ENCODE measurements around the gene RBPMS2.
A peak's percentile ranks its signal among the peaks of the same experiment; 100 is the strongest.
"Not testable (repeated sequence)": the region's sequence is repeated elsewhere in the genome, so short reads cannot be mapped to it uniquely, and the experiment has no call there.

Gene RBPMS2

DNA sequence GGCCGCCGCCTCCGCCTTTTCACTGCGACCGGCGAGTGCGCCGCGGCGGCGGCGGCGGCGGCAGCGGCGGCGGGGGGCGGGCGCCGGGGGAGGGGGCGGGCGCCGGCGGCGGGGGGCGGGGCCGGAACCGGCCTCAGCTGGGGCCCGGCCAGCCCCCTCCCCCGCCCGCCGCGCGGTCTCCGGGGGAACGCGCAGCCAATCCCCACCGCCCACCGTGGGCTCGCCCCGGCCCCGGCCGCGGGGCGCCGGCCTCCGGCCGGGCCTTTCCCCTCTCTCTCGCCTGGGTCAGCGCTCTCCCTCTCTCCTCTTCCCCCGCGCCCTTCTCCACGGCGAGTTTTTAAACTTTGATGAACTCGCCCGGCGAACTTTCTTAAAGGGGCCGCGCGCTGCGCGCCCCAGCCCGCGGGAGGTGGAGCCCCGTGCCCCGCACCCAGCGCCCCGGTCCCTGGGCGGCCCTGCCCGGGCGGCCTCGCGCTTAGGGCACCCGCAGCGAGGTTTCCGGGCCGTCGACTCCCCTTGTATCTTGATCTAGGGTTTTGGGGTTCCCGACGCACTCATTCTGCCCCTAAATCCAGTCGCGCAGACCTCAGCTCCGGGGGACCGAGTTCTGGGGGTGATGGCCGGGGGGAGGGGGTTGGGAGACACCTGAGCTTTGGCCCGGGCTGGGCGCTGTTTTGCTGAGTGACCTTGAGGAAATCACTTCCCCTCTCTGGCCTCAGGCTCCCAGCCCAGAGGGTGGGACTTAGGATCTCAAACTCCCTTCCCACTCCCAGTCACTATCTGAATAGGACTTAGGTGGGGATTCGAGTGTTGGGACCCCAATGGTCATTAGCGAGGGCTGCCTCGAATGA is at the start of gene RBPMS2:
RBPMS2 (minus strand) TSS at position 39 of the 851 bp plus-strand sequence. CDS start 270 bp downstream, outside the sequence.
- no peak for DNase-seq (ENCODE audit: low read depth in 2 of 2, low spot score in 1 of 2)

DNA sequence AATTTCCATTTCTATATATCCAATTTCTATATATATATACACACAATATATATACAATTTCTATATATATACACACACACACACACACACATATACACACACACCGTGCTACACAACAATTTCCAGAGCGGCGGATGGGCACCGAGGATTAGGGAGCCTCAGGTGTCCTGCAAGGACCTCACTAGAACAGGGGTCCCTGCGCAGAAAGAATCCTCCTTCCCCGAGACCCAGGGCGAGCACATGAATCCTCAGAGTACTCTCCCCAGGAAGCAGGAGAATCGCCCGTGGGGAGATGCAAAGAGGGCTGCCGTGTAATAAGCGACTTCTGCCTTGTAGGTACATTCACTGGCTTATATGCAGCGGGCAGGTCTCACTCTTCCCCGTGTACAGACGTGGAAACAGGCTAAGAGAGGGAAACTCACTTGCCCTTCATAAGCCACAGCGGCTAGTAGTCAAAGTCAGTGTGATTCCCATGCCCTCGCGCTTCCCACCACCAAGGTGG is 49.6 kb upstream of the RBPMS2 start:
- no peak for DNase-seq (ENCODE audit: low read depth in 2 of 2, low spot score in 1 of 2)

DNA sequence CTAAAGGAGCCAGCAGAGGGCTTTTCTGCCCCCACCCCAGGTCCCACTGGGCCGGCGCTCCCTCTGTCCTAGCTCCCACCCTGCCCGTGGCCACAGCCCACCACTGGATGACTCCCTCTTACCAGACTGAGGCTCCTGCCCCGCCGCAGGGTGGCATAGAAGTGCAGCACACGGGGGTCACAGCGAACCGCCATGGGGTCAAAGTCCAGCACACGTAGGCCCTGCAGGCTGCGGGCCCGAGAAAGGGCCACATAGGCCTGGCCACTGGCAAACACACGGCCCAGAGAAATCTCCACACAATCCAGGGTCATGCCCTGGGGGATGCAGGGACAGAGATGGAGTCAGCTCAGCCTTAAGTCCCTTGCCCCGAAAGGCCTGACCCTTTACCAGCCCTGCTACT is 41.1 kb upstream of the RBPMS2 start:
- DNase-seq (ENCODE audit: low read depth in 2 of 2, low spot score in 1 of 2) = no peak

DNA sequence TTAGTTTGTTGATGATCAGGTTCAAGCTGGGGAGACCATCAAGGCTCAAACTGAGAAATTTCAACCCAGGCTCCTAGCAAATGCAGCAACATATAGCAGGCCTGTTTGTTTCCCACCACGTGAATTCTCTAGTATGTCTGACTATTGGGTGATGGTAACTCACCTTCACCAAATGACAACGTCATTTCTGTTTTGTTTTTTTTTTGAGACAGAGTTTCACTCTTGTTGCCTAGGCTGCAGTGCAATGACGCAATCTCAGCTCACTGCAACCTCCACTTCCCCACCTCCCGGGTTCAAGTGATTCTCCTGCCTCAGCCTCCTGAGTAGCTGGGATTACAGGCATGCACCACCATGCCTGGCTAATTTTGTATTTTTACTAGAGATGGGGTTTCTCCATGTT is 39.6 kb upstream of the RBPMS2 start:
- DNase-seq (ENCODE audit: low read depth in 2 of 2, low spot score in 1 of 2) = not testable (repeated sequence)

DNA sequence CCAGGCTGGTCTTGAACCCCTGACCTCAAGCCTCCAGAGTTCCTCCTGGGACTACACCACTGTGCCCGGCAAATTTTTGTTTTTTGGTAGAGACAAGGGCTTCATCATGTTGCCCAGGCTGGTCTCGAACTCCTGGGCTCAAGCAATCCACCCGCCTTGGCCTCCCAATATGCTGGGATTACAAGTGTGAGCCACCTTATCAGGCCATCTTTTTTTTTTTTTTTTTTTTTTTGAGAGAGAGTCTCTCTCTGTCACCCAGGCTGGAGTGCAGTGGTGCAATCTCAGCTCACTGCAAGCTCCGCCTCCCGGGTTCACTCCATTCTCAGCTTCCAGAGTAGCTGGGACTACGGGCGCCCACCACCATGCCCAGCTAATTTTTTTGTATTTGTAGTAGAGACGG is 38.9 kb upstream of the RBPMS2 start:
- DNase-seq (ENCODE audit: low read depth in 2 of 2, low spot score in 1 of 2) = not testable (repeated sequence)

DNA sequence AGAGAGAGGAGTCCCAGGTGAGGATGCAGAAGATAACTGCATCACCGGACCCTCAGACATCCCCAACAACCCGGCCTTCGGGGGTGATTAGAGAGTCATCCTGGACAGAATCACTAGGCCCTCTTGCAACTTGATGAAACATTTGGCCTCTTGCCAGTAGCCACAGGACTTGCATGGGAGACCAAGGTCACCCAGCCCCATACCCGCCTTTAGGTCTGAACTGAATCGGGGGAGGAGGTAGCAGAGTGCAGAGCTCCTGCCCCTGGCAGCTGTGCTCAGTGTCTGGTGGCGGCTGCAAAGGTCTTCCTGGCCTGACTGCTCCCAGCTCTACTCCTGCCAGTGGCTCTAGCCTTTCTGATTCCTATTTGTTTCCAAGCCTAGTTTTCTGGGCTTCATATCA is 37.7 kb upstream of the RBPMS2 start:
- no peak for DNase-seq (ENCODE audit: low read depth in 2 of 2, low spot score in 1 of 2)

DNA sequence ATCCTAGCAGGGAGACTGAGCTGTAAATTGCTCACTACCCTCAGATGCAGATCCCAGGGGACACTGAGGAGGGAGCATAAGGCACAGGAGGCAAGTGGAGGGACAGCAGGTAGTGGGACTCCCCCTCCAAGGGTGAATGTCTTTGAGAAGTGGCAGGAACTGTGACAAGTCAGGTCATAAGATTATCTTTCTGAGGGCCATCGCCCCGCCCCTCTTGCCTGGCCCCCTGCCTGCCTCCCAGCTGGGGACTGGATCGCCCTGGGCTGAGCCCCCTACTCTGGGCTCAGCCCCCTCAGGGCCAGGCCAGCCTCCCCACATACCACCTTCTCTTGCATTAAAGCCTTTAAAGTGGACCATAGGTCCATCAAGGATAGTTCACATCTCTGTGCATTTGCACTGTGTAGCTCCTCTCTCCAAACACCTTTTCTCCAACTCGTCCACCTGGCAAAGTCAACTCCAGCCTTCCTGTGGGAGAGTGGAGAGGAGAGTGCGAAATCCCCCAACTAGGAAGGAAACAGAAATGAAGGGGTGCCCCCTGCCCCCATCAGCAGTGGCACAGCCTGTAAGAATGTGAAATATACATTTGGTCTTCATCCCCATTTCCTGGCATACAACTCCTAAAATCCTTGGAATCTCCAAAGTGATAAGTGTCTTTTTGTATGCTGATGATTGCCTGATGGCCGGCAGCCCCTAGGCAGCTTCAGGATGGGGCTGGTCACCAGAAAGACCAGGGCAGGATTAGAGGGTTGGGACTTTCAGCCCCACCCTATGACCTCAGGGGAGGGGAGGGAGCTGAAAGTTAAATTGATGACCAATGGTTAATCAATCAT is 35.3 kb upstream of the RBPMS2 start:
- no peak for DNase-seq (ENCODE audit: low read depth in 2 of 2, low spot score in 1 of 2)

DNA sequence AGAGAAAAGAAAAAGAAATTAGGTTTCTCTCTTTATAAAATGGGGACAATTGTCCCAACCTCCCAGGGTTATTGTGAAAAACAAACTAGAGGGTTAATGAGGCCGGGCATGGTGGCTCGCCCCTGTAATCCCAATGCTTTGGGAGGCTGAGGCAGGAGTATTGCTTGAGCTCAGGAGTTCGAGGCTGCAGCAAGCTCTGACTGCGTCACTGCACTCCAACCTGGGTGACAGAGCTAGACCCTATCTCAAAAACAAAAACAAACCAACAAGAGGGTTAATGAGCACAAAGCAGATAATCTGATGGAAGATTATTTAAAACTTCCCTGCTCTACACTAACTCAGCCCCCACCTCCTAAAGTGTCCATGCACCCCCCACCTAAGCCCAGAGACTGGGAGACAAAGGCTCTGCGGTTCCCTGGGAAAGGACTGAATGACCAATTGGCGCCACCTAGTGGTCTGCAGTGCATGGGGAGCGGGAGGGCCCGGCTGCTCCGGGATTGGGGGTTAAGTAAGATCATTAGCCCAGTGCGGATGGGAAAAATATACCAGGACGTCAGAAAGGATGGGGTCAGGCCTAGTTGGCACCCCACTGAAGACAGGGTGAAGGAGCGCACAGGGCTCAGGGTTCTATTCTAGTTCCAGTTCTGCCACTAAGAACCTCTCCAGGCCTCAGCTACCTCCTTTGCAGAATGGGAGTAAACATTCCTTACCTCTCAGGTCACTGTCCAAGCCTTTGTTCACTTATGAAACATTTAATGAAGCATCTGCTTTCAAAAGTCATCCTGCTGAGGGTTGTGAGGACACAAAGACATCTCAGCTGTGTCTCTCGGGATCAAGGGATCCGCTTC is 34.5 kb upstream of the RBPMS2 start:
- DNase-seq (ENCODE audit: low read depth in 2 of 2, low spot score in 1 of 2) = peak in 1 of 2 donors; percentile 56

DNA sequence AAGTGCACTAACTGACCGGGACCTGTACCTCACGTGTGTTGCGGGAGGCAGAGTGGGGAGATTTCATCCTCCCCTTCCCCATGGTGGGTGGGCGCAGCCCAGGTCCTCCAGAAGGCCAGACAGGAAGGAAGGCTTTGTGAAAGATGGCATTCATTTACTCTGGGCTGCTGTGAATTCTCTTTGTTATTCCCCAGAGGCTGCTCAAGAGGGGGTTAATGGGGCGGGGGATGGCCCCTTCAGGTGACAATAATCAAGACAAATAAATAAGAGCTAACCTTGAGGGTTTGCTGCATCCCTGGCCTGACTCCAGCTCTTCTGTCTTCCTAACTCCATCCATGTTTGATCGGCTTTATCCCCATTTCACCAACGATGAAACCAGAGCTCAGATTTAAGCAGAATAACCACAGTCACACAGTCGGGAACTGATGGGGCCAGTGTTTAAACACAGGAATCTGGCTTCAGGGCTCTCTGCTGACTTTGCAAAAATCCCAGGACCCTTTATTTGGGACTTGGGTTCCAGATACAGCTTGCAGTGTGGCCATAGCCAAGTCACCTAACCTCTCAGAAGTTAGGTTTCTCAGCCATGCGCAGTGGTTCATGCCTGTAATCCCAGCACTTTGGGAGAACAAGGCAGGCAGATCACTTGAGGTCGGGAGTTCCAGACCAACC is 33.5 kb upstream of the RBPMS2 start:
- DNase-seq (ENCODE audit: low read depth in 2 of 2, low spot score in 1 of 2) = no peak

DNA sequence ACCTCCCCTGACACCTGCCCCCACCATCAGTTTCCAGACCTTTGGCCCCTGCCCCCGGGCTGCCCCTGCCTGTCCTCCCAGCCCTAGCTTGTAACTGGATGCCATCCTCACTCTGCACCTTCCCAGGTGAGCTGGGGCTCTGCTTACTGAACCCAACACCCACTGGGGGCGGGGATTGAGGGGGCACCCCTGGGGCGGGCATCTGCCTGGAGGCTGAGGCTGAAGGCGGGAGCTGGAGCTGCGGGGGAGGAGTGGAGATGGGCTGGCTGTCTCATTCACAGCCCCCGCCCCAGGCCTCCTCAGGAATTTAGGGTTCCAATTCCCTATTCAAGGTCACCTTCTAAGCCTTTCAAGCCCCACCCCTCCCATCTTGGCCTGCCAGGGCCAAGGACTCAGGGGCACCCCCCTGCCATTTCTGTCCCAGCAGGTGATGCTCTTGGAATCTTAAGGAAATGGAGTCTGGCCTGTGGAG is 32.4 kb upstream of the RBPMS2 start:
- no peak for DNase-seq (ENCODE audit: low read depth in 2 of 2, low spot score in 1 of 2)

DNA sequence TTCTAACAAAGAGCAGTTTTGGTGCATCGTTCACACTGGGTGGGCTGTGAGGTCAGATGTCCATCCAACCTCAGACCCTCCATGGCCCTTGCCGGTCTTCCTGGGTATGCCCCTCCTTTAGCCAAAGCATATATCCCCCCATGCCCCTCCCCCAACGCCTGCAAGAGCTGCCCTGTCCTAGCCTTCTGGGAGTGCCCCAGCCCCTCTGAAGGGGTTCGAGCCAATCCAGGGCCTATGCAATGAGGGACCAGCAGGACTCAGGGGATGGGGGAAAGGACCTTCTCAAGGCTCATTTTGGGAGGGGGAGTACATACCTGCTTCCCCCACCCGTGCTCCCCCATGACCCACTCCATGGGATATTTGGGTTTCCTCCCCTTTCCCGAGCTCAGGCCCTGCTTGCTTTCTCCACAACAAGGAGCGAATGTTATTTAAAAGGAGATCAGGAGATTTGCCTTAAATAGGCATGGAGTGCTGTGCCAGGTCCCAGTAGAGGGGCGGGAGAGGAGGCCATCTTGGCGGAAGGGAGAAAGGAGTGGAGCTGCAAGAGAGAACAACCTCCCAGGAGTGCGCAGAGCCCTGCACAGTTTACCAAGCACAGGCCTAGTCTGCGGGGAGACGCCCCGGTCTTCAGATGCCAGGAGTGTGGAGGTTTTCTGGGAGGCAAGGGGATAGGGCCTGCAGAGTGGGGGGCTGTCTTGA is 31.8 kb upstream of the RBPMS2 start:
- no peak for DNase-seq (ENCODE audit: low read depth in 2 of 2, low spot score in 1 of 2)

DNA sequence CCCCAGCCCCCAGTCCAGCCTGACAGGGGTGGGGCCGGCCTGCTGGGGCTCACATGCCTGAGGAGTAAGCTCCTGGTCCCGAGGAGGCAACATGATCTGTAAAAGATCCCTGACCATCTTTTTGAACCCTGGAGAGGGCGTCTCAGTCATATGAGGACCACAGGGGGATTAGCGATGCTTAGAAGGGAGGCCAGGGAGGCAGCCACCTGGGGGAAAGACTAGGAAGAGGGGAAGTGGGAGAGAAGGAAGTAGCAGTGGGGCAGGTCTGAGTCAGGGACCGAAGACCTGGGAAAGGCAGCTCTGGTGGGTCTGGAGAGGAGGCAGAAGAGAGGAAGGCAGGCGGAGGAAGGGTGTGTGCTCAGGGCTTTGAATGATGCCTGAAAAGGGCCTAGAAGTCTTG is 31.1 kb upstream of the RBPMS2 start:
- DNase-seq (ENCODE audit: low read depth in 2 of 2, low spot score in 1 of 2) = no peak

DNA sequence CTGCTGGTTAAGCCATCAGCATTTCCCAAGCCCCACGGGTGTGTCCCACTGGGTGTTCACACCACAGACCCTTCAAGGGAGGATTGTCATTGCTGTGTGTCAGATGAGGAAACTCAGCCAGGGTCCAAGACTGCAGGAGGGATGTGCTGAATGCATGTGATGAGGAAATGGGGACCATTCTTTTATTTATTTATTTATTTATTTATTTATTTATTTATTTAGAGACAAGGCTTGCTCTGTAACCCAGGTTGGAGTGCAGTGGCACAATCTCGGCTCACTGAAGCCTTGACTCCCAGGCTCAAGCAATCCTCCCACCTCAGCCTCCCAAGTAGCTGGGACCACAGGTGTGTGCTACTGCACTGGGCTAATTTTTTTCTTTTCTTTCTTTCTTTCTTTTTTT is 29.2 kb upstream of the RBPMS2 start:
- no peak for DNase-seq (ENCODE audit: low read depth in 2 of 2, low spot score in 1 of 2)

DNA sequence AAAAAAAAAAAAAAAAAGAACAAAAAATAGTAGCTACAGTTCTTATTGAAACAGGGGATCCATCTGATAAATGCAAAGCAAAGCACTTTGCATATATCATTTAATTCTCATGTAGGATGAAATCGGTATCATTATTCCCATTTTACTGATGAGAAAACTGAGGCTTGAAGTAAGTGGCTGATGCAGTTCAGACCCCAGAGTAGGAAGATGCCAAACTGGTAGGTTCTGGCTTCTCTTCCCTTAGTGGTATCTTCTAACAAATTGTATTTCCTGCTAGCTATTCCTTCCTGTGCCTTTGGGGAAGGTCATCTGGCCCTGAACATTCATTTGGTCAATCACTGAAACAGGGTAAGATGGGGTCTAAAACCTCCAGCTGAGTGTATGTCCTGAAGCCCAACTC is 28.1 kb upstream of the RBPMS2 start:
- DNase-seq (ENCODE audit: low read depth in 2 of 2, low spot score in 1 of 2) = no peak

DNA sequence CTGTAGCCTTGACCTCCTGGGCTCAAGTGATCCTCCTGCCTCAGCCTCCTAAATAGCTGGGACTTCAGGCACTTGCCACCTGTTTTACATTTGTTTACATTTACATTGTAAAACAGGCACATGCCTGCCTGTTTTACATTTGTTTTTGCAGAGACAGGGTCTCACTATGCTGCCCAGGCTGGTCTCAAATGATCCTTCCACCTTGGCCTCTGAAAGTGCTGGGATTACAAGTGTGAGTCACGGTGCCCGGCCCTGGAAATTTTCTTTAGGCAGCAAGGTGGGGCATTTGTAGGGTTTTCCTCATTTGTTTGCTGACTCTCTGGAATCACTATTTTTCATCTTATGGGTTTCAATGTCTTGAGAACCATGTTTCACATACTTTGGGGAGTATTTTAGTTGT is 25.1 kb upstream of the RBPMS2 start:
- no peak for DNase-seq (ENCODE audit: low read depth in 2 of 2, low spot score in 1 of 2)

DNA sequence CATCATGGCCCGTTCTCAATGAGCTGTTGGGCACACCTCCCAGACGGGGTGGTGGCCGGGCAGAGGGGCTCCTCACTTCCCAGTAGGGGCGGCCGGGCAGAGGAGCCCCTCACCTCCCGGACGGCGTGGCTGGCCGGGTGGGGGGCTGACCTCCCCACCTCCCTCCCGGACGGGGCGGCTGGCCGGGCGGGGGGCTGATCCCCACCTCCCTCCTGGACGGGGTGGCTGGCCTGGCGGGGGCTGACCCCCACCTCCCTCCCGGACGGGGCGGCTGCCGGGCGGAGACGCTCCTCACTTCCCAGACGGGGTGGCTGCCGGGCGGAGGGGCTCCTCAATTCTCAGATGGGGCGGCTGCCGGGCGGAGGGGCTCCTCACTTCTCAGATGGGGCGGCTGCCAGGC is 23.5 kb upstream of the RBPMS2 start:
- DNase-seq (ENCODE audit: low read depth in 2 of 2, low spot score in 1 of 2) = not testable (repeated sequence)

DNA sequence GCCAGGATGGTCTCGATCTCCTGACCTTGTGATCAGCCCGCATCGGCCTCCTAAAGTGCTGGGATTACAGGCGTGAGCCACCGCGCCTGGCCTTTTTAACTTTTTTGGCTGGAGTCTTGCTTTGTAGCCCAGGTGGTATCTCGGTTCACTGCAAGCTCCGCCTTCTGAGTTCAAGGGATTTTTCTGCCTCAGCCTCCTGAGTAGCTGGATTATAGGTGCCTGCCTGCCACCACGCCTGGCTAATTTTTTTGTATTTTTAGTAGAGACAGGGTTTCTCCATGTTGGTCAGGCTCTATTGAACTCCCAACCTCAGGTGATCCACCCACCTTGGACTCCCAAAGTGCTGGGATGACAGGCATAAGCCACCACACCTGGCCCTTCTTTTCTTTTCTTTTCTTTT is 20.5 kb upstream of the RBPMS2 start:
- not testable (repeated sequence) for DNase-seq (ENCODE audit: low read depth in 2 of 2, low spot score in 1 of 2)

DNA sequence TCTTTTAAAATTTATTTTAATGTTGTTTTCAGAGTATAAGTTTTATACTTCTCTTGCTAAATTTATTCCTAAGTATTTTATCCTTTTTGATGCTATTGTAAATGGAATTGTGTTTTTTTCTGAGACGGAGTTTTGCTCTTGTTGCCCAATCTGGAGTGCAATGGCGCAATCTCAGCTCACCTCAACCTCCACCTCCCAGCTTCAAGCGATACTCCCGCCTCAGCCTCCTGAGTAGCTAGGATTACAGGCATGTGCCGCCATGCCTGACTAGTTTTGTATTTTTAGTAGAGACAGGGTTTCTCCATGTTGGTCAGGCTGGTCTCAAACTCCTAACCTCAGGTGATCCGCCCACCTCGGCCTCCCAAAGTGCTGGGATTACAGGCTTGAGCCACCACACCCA is 19.9 kb upstream of the RBPMS2 start:
- not testable (repeated sequence) for DNase-seq (ENCODE audit: low read depth in 2 of 2, low spot score in 1 of 2)

DNA sequence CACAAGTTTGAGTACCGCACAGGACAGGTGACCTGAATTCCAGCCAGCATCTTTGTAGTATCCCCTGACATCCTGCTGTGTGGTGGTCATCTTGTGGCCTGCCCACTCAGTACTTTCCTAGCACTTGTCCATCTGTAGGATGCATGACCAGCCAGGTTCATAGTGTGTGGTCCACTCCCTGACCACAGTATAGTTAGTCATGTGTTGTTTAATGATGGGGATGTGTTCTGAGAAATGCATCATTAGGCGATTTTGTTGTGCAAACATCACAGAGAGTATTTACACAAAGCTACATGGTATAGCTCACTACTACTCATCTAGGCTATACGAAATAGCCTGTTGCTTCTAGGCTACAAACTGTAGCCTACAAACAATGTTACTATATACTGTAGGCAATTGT is 16.9 kb upstream of the RBPMS2 start:
- no peak for DNase-seq (ENCODE audit: low read depth in 2 of 2, low spot score in 1 of 2)

DNA sequence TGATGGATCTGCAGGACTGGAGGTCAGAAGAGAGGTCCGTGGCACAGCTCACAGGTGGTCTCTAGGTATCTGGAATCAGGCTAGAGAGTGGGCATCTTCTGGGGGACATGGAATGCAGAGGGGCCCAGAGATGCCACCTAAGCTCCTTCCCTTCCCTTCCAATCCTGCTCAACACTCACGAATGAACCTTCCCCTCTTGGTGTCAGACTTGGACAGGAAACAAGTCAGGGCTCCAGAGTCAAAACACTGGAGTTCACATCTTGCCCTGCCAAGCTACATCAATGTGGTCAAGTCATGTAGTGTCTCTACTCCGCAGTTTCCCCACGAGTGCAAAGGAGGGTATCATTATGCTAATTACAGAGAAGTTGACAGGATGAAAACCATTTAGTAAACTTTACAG is 16.0 kb upstream of the RBPMS2 start:
- DNase-seq (ENCODE audit: low read depth in 2 of 2, low spot score in 1 of 2) = no peak
